ENCODE measurements around the gene TVP23C. TPM values are rescaled to one million over a fixed set of nuclear protein-coding genes. Genes with fewer than 3 reads are reported as not detected.

Gene TVP23C
- total and polyA plus RNA-seq, 8 donors, result 2.4 to 74.5 (median 21.0) TPM; not detected in 2

- WGBS, 5 donors, result 80 to 92% (median 84%) methylated on average over 6 of the region's 6 CpGs
- intact Hi-C loops (cut with DNase I; ENCODE audit: low total_unique reads), result no loop called here
These were observed 81.8 kb downstream of the TVP23C start for GRCh38 chr17:15481481-15481880.

GRCh38 chr17:15480204-15480603 lies 83.1 kb downstream of the TVP23C start:
- H3K9me3 ChIP-seq, result no peaks in the 10 kb centered on the region
- H3K27ac ChIP-seq, result no peak overlapping the region
- TF ChIP-seq POLR2A (IDR thresholded peaks at IDR 0.05), result no peak
- no peak for TF ChIP-seq POLR2AphosphoS5 (IDR thresholded peaks at IDR 0.05)
- H3K4me1 ChIP-seq, result peaks cover 0 to 5% (median 0%) of the 10 kb centered on the region in 4 donors
- no peaks in the 10 kb centered on the region for H3K27me3 ChIP-seq
- H3K4me3 ChIP-seq, result no peak overlapping the region
- DNase-seq, result peak in 1 of 2 donors; percentile 44
- 82 to 90% (median 85%) methylated on average over 6 of the region's 6 CpGs for WGBS, 5 donors
- intact Hi-C loops (cut with DNase I; ENCODE audit: low total_unique reads), result no loop called here
- peaks cover 0 to 10% (median 5%) of the 10 kb centered on the region in 4 donors for H3K36me3 ChIP-seq

More at GRCh38 chr17:15481481-15481880, 81.8 kb downstream of the TVP23C start:
- TF ChIP-seq POLR2AphosphoS5 (IDR thresholded peaks at IDR 0.05), result no peak
- TF ChIP-seq POLR2A (IDR thresholded peaks at IDR 0.05), result no peak
- TF ChIP-seq EP300 (IDR thresholded peaks at IDR 0.05), result no peak
- no peak for TF ChIP-seq CTCF (IDR thresholded peaks at IDR 0.05)
- Histone ChIP-seq H3K4me3 (no peak overlapping the region), H3K36me3 (peaks cover 0 to 10% (median 5%) of the 10 kb centered on the region in 4 donors), H3K27me3 (no peaks in the 10 kb centered on the region), H3K27ac (no peak overlapping the region), H3K9me3 (no peaks in the 10 kb centered on the region), H3K4me1 (no peaks in the 10 kb centered on the region)
- DNase-seq, result no peak

- no peak overlapping the region for H3K27ac ChIP-seq
- intact Hi-C loops (cut with DNase I; ENCODE audit: low total_unique reads), result no loop called here
- no peak overlapping the region for H3K4me3 ChIP-seq
- peaks cover 0 to 10% (median 5%) of the 10 kb centered on the region in 4 donors for H3K36me3 ChIP-seq
- peaks cover 0 to 5% (median 0%) of the 10 kb centered on the region in 4 donors for H3K4me1 ChIP-seq
- no peaks in the 10 kb centered on the region for H3K27me3 ChIP-seq
- H3K9me3 ChIP-seq, result no peaks in the 10 kb centered on the region
- TF ChIP-seq EP300 (IDR thresholded peaks at IDR 0.05) (no peak), POLR2AphosphoS5 (IDR thresholded peaks at IDR 0.05) (no peak), POLR2A (IDR thresholded peaks at IDR 0.05) (no peak), CTCF (IDR thresholded peaks at IDR 0.05) (no peak)
- DNase-seq, result no peak
These were observed 83.6 kb downstream of the TVP23C start for GRCh38 chr17:15479703-15480102.

- 84 to 94% (median 90%) methylated on average over 5 of the region's 5 CpGs for WGBS, 5 donors
- no peak for DNase-seq
- no peaks in the 10 kb centered on the region for H3K27me3 ChIP-seq
- H3K27ac ChIP-seq, result no peak overlapping the region
- H3K4me1 ChIP-seq, result peaks cover 0 to 5% (median 2%) of the 10 kb centered on the region in 4 donors
- no peaks in the 10 kb centered on the region for H3K9me3 ChIP-seq
- peaks cover 0 to 8% (median 3%) of the 10 kb centered on the region in 4 donors for H3K36me3 ChIP-seq
- no peak for TF ChIP-seq POLR2AphosphoS5 (IDR thresholded peaks at IDR 0.05)
- TF ChIP-seq EP300 (IDR thresholded peaks at IDR 0.05), result no peak
- no peak for TF ChIP-seq CTCF (IDR thresholded peaks at IDR 0.05)
- no peak for TF ChIP-seq POLR2A (IDR thresholded peaks at IDR 0.05)
- H3K4me3 ChIP-seq, result no peak overlapping the region
- intact Hi-C loops (cut with DNase I; ENCODE audit: low total_unique reads), result no loop called here
These were observed 84.4 kb downstream of the TVP23C start for GRCh38 chr17:15478845-15479244.

GRCh38 chr17:15475631-15476354 lies 87.5 kb downstream of the TVP23C start:
- 84 to 96% (median 95%) methylated on average over 8 of the region's 8 CpGs for WGBS, 5 donors
- H3K36me3 ChIP-seq, result no peaks in the 10 kb centered on the region
- H3K4me3 ChIP-seq, result no peak overlapping the region
- H3K4me1 ChIP-seq, result peaks cover 0 to 5% (median 2%) of the 10 kb centered on the region in 4 donors
- H3K27me3 ChIP-seq, result no peaks in the 10 kb centered on the region
- peak overlapping the region in 2 of 5 donors; percentile 20 to 52 for H3K27ac ChIP-seq
- H3K9me3 ChIP-seq, result no peaks in the 10 kb centered on the region
- intact Hi-C loops (cut with DNase I; ENCODE audit: low total_unique reads), result no loop called here
- DNase-seq, result no peak
- TF ChIP-seq POLR2AphosphoS5 (IDR thresholded peaks at IDR 0.05), result peak in 2 of 3 donors; percentile 16 to 42
- no peak for TF ChIP-seq EP300 (IDR thresholded peaks at IDR 0.05)

All from stomach (tissue), 9 donors.